Esophagus muscularis mucosa (tissue), 4 donors: ENCODE measurements around the gene TNNT2.

Experiments
- EP300 ChIP-seq: sonication (generic); formaldehyde crosslinking; IDR thresholded peaks from one replicate; pipeline ENCODE4 v1.6.1; 2017; ENCODE audit warnings: antibody characterized with exemption
- POLR2A ChIP-seq: fragments of 450-650 bp; IDR thresholded peaks from one replicate; pipeline ENCODE4 v1.6.1; 2017; ENCODE audit warnings: antibody characterized with exemption, moderate library complexity, mild to moderate bottlenecking, low read depth
- POLR2AphosphoS5 ChIP-seq, 2 donors: sonication (generic); formaldehyde crosslinking; IDR thresholded peaks; one replicate each; pipeline ENCODE4 v1.6.1; 2017; ENCODE audit warnings: antibody characterized with exemption in 2 of 2
- TF ChIP-seq, protein P1 (sequence below), 3 experiments: fragments of 200-600 bp in 2 of 3; fragments of 450-650 bp in 1 of 3; sonication (generic) in 2 of 3; IDR thresholded peaks; one replicate each; pipeline ENCODE4 v1.5.1; 2017 to 2019; ENCODE audit warnings: antibody characterized with exemption in 3 of 3, mild to moderate bottlenecking in 2 of 3, moderate library complexity in 1 of 3

- TF ChIP-seq, protein P1, sequence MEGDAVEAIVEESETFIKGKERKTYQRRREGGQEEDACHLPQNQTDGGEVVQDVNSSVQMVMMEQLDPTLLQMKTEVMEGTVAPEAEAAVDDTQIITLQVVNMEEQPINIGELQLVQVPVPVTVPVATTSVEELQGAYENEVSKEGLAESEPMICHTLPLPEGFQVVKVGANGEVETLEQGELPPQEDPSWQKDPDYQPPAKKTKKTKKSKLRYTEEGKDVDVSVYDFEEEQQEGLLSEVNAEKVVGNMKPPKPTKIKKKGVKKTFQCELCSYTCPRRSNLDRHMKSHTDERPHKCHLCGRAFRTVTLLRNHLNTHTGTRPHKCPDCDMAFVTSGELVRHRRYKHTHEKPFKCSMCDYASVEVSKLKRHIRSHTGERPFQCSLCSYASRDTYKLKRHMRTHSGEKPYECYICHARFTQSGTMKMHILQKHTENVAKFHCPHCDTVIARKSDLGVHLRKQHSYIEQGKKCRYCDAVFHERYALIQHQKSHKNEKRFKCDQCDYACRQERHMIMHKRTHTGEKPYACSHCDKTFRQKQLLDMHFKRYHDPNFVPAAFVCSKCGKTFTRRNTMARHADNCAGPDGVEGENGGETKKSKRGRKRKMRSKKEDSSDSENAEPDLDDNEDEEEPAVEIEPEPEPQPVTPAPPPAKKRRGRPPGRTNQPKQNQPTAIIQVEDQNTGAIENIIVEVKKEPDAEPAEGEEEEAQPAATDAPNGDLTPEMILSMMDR (IDR thresholded peaks at IDR 0.05): no peak
- TF ChIP-seq POLR2AphosphoS5 (IDR thresholded peaks at IDR 0.05) (no peak), POLR2A (no peak), EP300 (no peak)
Observed at GRCh38 chr1:201347498-201348210, 29.8 kb downstream of the TNNT2 start.
